Dendritic cell treated with granulocyte-macrophage colony-stimulating factor and Interleukin-4, amounts not matched to agents 40 ng/mL and 50 ng/mL, for 4 days (primary cell): Measurements from ENCODE around the gene GTF2A2.
A peak's percentile ranks its signal among the peaks of the same experiment; 100 is the strongest.
"Not testable (repeated sequence)": the region's sequence is repeated elsewhere in the genome, so short reads cannot be mapped to it uniquely, and the experiment has no call there.

ENCODE experiments used
- H3K27ac Mint-ChIP-seq: one replicate; pipeline ENCODE4 v1.8.0; 2022; ENCODE audit warnings: mild to moderate bottlenecking, mixed read lengths
- H3K27me3 Mint-ChIP-seq: one replicate; pipeline ENCODE4 v1.8.0; 2022; ENCODE audit warnings: mild to moderate bottlenecking, mixed read lengths
- H3K36me3 Mint-ChIP-seq: one replicate; pipeline ENCODE4 v1.8.0; 2022; ENCODE audit warnings: low read depth, mixed read lengths
- H3K4me1 Mint-ChIP-seq: one replicate; pipeline ENCODE4 v1.8.0; 2022; ENCODE audit warnings: low read depth, mixed read lengths
- H3K4me3 Mint-ChIP-seq: one replicate; pipeline ENCODE4 v1.8.0; 2022; ENCODE audit warnings: mild to moderate bottlenecking, moderate library complexity, mixed read lengths
- H3K9me3 Mint-ChIP-seq: one replicate; pipeline ENCODE4 v1.8.0; 2022; ENCODE audit warnings: mixed read lengths
- intact Hi-C: fragments of 100-400 bp; cut with micrococcal nuclease; formaldehyde crosslinking; loops from one replicate; pipeline ENCODE4 v1.15.0; 2022

The GTF2A2 gene

GRCh38 chr15:59656897-59657634 lies at the start of gene GTF2A2:
Gene GTF2A2, minus strand, starts transcription at chr15:59657515. Its CDS starts 5,238 bp downstream, at chr15:59652277.
- no peaks in the 10 kb centered on the region for H3K9me3 Mint-ChIP-seq
- H3K36me3 Mint-ChIP-seq = peaks cover 45% of the 10 kb centered on the region
- intact Hi-C loops = loop anchor here (1.0 to 5.0 kb wide), 2 partner anchors 26 to 125 kb away; no protein-coding TSS in a partner anchor
- no peak within 1 kb of the TSS for H3K27ac Mint-ChIP-seq
- H3K4me1 Mint-ChIP-seq = peaks cover 11% of the 10 kb centered on the region
- H3K27me3 Mint-ChIP-seq = no peaks in the 10 kb centered on the region
- H3K4me3 Mint-ChIP-seq = no peak within 1 kb of the TSS

GRCh38 chr15:59703979-59704796 lies 46.9 kb upstream of the GTF2A2 start:
- Mint-ChIP-seq H3K4me1 (no peaks in the 10 kb centered on the region), H3K27me3 (no peaks in the 10 kb centered on the region), H3K36me3 (no peaks in the 10 kb centered on the region), H3K9me3 (no peaks in the 10 kb centered on the region), H3K27ac (no peak overlapping the region), H3K4me3 (no peak overlapping the region)
- intact Hi-C loops = no loop called here

GRCh38 chr15:59702351-59702750 lies 45.0 kb upstream of the GTF2A2 start:
- H3K36me3 Mint-ChIP-seq = no peaks in the 10 kb centered on the region
- H3K27ac Mint-ChIP-seq = no peak overlapping the region
- intact Hi-C loops = no loop called here
- H3K4me1 Mint-ChIP-seq = no peaks in the 10 kb centered on the region
- no peak overlapping the region for H3K4me3 Mint-ChIP-seq
- no peaks in the 10 kb centered on the region for H3K27me3 Mint-ChIP-seq
- no peaks in the 10 kb centered on the region for H3K9me3 Mint-ChIP-seq

- Mint-ChIP-seq H3K9me3 (no peaks in the 10 kb centered on the region), H3K36me3 (no peaks in the 10 kb centered on the region), H3K4me1 (no peaks in the 10 kb centered on the region), H3K27me3 (no peaks in the 10 kb centered on the region), H3K27ac (no peak overlapping the region), H3K4me3 (no peak overlapping the region)
- intact Hi-C loops = no loop called here
Observed at GRCh38 chr15:59701880-59702279, 44.6 kb upstream of the GTF2A2 start.

- Mint-ChIP-seq H3K4me1 (peaks cover 5% of the 10 kb centered on the region), H3K27ac (no peak overlapping the region), H3K9me3 (no peaks in the 10 kb centered on the region), H3K4me3 (no peak overlapping the region), H3K27me3 (no peaks in the 10 kb centered on the region), H3K36me3 (no peaks in the 10 kb centered on the region)
- intact Hi-C loops = no loop called here
Observed at GRCh38 chr15:59699810-59700431, 42.6 kb upstream of the GTF2A2 start.

GRCh38 chr15:59698065-59698464 lies 40.8 kb upstream of the GTF2A2 start:
- intact Hi-C loops, H3K4me3 Mint-ChIP-seq, H3K27ac Mint-ChIP-seq, H3K27me3 Mint-ChIP-seq, H3K36me3 Mint-ChIP-seq, H3K9me3 Mint-ChIP-seq: not testable (repeated sequence)
- peaks cover 11% of the 10 kb centered on the region for H3K4me1 Mint-ChIP-seq

- peaks cover 11% of the 10 kb centered on the region for H3K4me1 Mint-ChIP-seq
- H3K27ac Mint-ChIP-seq = no peak overlapping the region
- no peaks in the 10 kb centered on the region for H3K36me3 Mint-ChIP-seq
- no peaks in the 10 kb centered on the region for H3K27me3 Mint-ChIP-seq
- intact Hi-C loops = no loop called here
- H3K9me3 Mint-ChIP-seq = no peaks in the 10 kb centered on the region
- H3K4me3 Mint-ChIP-seq = no peak overlapping the region
Observed at GRCh38 chr15:59696332-59696731, 39.0 kb upstream of the GTF2A2 start.

- no peak overlapping the region for H3K4me3 Mint-ChIP-seq
- peaks cover 18% of the 10 kb centered on the region for H3K4me1 Mint-ChIP-seq
- intact Hi-C loops = no loop called here
- H3K27me3 Mint-ChIP-seq = no peaks in the 10 kb centered on the region
- no peaks in the 10 kb centered on the region for H3K36me3 Mint-ChIP-seq
- H3K27ac Mint-ChIP-seq = peak overlapping the region; percentile 64
- no peaks in the 10 kb centered on the region for H3K9me3 Mint-ChIP-seq
Observed at GRCh38 chr15:59694779-59695178, 37.5 kb upstream of the GTF2A2 start.

GRCh38 chr15:59691194-59691805 lies 34.0 kb upstream of the GTF2A2 start:
- Mint-ChIP-seq H3K4me3 (no peak overlapping the region), H3K27ac (peak overlapping the region; percentile 97), H3K9me3 (no peaks in the 10 kb centered on the region), H3K27me3 (no peaks in the 10 kb centered on the region), H3K36me3 (peaks cover 28% of the 10 kb centered on the region), H3K4me1 (peaks cover 27% of the 10 kb centered on the region)
- intact Hi-C loops = loop anchor here (2.0 kb wide), 1 partner anchor 636 kb away; no protein-coding TSS in a partner anchor

GRCh38 chr15:59689626-59690236 lies 32.4 kb upstream of the GTF2A2 start:
- peaks cover 28% of the 10 kb centered on the region for H3K36me3 Mint-ChIP-seq
- intact Hi-C loops = loop anchor here (2.0 kb wide), 2 partner anchors 637 to 707 kb away; partner anchors contain the start of gene ANXA2
- H3K4me1 Mint-ChIP-seq = peaks cover 29% of the 10 kb centered on the region
- H3K4me3 Mint-ChIP-seq = peak overlapping the region; percentile 89
- peak overlapping the region; percentile 97 for H3K27ac Mint-ChIP-seq
- no peaks in the 10 kb centered on the region for H3K27me3 Mint-ChIP-seq
- H3K9me3 Mint-ChIP-seq = no peaks in the 10 kb centered on the region

- Mint-ChIP-seq H3K27me3 (no peaks in the 10 kb centered on the region), H3K27ac (peak within 1 kb of the TSS; percentile 97), H3K9me3 (no peaks in the 10 kb centered on the region), H3K4me1 (peaks cover 25% of the 10 kb centered on the region), H3K4me3 (peak within 1 kb of the TSS; percentile 89), H3K36me3 (peaks cover 34% of the 10 kb centered on the region)
- intact Hi-C loops = loop anchor here (2.0 kb wide), 1 partner anchor 708 kb away; the partner anchor contains the start of gene ANXA2
Observed at GRCh38 chr15:59688782-59689625, 31.7 kb upstream of the GTF2A2 start, which contains the start of gene BNIP2. Gene BNIP2, minus strand, starts transcription at chr15:59689320. Its CDS starts 6,863 bp downstream, at chr15:59682457.

GRCh38 chr15:59688423-59688781 lies 31.1 kb upstream of the GTF2A2 start:
- H3K4me3 Mint-ChIP-seq = peak overlapping the region; percentile 89
- H3K27me3 Mint-ChIP-seq = no peaks in the 10 kb centered on the region
- peak overlapping the region; percentile 97 for H3K27ac Mint-ChIP-seq
- H3K9me3 Mint-ChIP-seq = no peaks in the 10 kb centered on the region
- intact Hi-C loops = loop anchor here (2.0 kb wide), 1 partner anchor 708 kb away; the partner anchor contains the start of gene ANXA2
- H3K4me1 Mint-ChIP-seq = peaks cover 26% of the 10 kb centered on the region
- H3K36me3 Mint-ChIP-seq = peaks cover 40% of the 10 kb centered on the region
